GM12872 (cell line): ENCODE measurements around the gene WBP1.

Source experiments
- TF ChIP-seq, protein P1 (sequence below): IDR thresholded peaks from 3 replicates; pipeline ENCODE4 v1.5.1; 2011; ENCODE audit warnings: low read depth, mild to moderate bottlenecking, low read length, moderate library complexity; ENCODE audit not compliant: insufficient read depth

Gene WBP1

GRCh38 chr2:74499940-74500577 lies 41.8 kb downstream of the WBP1 start:
- TF ChIP-seq, protein P1, sequence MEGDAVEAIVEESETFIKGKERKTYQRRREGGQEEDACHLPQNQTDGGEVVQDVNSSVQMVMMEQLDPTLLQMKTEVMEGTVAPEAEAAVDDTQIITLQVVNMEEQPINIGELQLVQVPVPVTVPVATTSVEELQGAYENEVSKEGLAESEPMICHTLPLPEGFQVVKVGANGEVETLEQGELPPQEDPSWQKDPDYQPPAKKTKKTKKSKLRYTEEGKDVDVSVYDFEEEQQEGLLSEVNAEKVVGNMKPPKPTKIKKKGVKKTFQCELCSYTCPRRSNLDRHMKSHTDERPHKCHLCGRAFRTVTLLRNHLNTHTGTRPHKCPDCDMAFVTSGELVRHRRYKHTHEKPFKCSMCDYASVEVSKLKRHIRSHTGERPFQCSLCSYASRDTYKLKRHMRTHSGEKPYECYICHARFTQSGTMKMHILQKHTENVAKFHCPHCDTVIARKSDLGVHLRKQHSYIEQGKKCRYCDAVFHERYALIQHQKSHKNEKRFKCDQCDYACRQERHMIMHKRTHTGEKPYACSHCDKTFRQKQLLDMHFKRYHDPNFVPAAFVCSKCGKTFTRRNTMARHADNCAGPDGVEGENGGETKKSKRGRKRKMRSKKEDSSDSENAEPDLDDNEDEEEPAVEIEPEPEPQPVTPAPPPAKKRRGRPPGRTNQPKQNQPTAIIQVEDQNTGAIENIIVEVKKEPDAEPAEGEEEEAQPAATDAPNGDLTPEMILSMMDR: no peak

GRCh38 chr2:74500578-74500946 lies 42.3 kb downstream of the WBP1 start:
- TF ChIP-seq, protein P1: no peak

DNA sequence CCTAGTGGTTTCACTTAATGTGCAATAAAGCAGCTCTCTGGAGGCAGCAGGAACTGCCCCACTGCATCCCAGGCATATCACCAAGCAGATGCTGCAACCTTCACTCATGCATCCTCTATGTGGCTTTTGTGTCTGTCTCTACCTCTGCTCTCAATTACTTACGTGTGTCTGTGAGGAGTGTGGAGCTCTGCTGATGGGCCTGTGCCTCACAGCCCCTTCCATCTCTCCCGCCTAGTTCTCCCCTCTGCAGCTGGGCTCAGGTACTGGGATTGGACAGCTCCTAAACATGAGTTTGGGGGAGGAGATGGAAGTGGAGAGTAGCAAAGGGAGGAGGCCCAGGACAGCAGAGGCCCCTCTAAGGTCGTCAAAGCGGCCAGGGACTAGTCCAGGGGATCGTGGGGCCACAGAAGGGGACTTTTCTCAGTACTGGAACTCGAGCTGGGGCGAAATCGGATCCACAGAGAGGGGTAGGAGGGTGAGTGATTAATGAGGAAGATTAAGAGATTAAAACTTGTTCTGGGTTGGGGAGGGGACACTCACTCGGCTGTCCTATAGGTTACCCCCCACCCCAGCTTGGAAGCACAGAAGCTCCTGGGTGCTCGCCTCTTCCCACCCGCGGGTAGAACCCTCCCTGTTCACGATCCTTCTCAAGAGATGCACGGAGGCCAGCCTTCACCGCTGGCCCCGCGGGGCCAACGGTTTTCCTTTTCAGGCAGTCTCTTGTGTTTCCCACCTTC lies 43.3 kb downstream of the WBP1 start:
- TF ChIP-seq, protein P1: no peak

GRCh38 chr2:74502147-74502719 lies 44.0 kb downstream of the WBP1 start:
- TF ChIP-seq, protein P1: no peak

DNA sequence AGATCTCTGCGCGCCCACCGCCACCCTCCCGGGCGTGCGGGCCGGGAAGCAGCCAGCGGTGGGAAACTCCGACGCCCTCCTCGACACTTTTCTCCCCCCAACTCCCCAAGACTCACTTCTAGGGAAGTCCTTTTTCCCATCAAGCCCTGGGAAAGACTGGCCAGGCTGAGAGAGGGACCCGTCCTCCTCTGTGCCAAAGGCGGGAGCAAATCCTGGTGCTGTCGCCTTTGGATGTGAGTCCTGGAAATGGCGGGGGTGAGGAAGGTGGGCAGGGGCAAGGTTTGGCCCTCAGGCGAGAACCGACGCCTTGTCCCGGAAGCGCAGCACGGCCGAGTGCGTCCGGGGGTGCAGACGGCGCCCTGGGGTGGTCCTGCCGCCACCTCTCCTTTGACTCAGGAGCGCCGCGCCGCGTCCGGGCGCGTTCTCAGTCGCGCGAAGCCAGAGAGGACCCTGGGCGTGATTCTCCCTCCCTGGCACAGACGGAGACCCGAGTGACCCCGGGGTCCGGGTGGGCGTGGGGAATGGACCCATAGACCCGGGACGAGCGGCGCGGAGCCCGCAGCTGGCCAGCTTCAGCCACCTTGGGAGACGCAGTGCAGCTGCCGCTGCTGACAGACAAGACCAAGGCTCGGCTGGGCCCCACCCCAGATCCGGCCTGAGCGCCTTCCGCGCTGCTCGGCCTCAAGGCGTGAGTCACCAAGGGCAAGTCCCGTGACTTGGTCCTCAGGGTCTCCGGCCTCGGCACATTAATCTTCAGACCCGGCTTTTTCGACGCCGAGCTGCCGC lies 44.7 kb downstream of the WBP1 start:
- TF ChIP-seq, protein P1: peak; percentile 60

DNA sequence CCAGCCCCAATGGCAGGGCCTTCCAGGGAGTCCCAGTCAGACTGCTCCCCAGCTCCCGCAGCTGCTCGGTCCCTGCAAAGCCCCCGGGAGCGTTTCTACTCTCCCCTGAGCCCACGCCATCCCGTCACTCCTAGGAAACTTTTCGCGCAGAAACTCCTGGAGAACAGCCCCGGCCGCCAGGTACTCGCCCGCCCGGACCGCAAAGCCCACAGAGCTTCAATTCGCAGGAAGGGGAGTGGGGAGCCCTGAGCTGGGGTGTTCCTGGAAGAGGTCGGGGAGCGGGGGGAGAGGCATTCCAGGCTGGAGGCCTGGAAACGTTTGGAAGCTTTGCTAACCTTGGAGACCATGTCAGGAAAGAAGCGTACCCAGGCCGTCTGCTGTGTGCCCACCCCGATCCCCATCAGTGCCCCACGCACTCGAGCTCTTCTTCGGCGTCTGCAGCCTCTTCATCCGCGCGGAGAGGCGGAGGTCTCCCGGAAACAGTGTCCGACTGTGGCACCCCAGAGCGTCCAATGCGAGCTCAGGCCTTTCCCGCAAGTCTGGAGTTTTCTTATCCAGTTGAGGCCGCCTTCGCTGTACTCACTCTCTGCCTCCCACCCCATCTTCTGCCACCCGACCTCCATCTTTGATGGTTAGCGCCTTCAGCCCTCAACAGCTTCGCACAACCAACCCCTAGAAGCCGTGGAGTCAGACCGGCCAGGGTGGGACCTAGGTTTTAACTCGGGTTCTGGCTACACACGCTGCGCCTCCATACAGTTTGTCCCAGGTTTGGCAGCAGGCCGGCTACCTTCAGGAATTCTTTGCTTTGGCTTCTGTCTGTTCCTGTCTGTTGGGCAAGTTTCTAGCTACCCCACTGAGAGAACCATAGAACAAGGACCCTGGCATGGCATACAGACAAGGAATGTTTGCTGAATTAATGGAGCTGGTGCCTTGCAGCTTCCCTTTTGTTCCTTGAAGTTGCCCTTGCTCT lies 45.6 kb downstream of the WBP1 start:
- TF ChIP-seq, protein P1: no peak
